ENCODE data around the gene DDIAS.

- TF ChIP-seq ZZZ3 (IDR thresholded peaks at IDR 0.05) (no peak), ZNF79 (CRISPR knock-in tag; IDR thresholded peaks at IDR 0.05; ENCODE audit: low read depth) (no peak), RERE (CRISPR knock-in tag; IDR thresholded peaks at IDR 0.05; ENCODE audit: borderline replicate concordance) (no peak), CEBPB (tag; IDR thresholded peaks at IDR 0.05) (no peak), POLR2A (conservative IDR thresholded peaks at IDR 0.05) (no peak)
Observed at GRCh38 chr11:82927264-82927880, 25.8 kb downstream of the DDIAS start.
